Stimulated activated memory B cell treated with anti-CD40 and anti-IgM and Interleukin-4, amounts not matched to agents 10 μg/mL and 1 μg/mL and 100 μg/mL, for 72 hours (primary cell): Measurements from ENCODE around the gene HERPUD1.
"Not testable (repeated sequence)": the region's sequence is repeated elsewhere in the genome, so short reads cannot be mapped to it uniquely, and the experiment has no call there.

Experiments used
- ATAC-seq: fragments of 150-1000 bp; cut with Tn5 transposase; 2 replicates; pipeline ENCODE4 v1.10.0; 2021
- H3K27ac Mint-ChIP-seq: one replicate; pipeline ENCODE4 v1.8.0; 2022; ENCODE audit warnings: mild to moderate bottlenecking, mixed read lengths
- H3K27me3 Mint-ChIP-seq: one replicate; pipeline ENCODE4 v1.8.0; 2022; ENCODE audit warnings: mixed read lengths
- H3K36me3 Mint-ChIP-seq: one replicate; pipeline ENCODE4 v1.8.0; 2022; ENCODE audit warnings: mixed read lengths
- H3K4me1 Mint-ChIP-seq: one replicate; pipeline ENCODE4 v1.8.0; 2022; ENCODE audit warnings: mixed read lengths
- H3K4me3 Mint-ChIP-seq: one replicate; pipeline ENCODE4 v1.8.0; 2022; ENCODE audit warnings: mild to moderate bottlenecking, moderate library complexity, mixed read lengths
- H3K9me3 Mint-ChIP-seq: one replicate; pipeline ENCODE4 v1.8.0; 2022; ENCODE audit warnings: mixed read lengths

Gene HERPUD1

DNA sequence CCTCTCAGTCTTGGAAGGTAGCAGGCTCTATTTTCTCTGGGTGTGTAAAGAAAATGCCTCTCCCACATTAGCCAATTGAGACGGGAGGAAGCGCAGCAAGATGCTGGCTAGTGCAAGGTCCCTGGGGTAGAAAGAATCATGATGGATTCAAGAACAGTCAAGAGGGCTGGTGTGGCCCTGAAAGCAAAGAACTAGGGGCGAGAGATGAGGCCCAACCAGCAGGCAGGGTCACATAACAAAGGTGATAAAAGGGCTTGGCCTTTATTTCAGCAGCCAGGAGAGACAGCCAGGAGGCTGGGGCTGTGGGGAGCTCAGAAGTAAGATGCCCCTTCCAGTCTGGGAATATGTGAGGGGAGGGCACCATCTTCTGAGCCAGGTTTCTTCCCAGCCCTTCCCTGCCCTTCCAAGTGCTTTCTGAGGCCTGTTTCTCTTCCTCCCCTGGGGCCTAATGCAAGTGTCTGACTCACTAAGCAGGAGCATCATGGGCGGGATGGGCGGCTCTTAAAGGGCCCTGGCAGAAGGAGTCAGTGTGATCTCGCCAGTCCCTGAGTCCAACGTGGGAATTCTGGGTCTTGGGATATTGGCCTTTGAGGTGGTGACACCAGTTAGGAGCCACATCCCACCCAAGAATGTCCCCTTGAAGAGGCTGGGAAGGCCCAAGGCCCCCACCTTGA is 53.5 kb downstream of the HERPUD1 start:
- no peak for ATAC-seq
- peak overlapping the region; percentile 6 for H3K4me3 Mint-ChIP-seq
- H3K9me3 Mint-ChIP-seq, result no peaks in the 10 kb centered on the region
- no peaks in the 10 kb centered on the region for H3K27me3 Mint-ChIP-seq
- peak overlapping the region; percentile 99 for H3K27ac Mint-ChIP-seq
- H3K36me3 Mint-ChIP-seq, result peaks cover 54% of the 10 kb centered on the region
- peaks cover 92% of the 10 kb centered on the region for H3K4me1 Mint-ChIP-seq

DNA sequence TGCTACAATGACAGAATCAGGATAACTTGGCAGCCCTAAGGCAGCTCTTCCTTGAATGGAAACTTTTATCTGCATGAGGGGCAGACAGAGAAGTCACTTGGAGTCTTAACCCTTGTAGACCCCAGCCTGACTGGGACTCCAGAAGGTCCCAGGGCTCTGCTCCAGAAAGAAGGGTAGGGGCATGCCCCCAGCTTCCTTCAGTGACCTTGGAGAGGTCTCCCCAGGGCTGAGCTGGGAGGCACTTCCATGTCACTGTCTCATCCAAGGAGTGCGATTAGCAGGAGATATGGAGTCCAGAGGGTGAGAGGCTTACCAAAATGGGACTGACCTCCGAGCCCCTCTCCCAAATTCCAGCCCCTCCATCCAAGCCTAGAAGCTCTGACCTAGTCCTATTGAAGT is 54.0 kb downstream of the HERPUD1 start:
- Mint-ChIP-seq H3K27ac (peak overlapping the region; percentile 99), H3K9me3 (no peaks in the 10 kb centered on the region), H3K27me3 (no peaks in the 10 kb centered on the region), H3K4me1 (peaks cover 92% of the 10 kb centered on the region), H3K4me3 (no peak overlapping the region), H3K36me3 (peaks cover 56% of the 10 kb centered on the region)
- no peak for ATAC-seq

DNA sequence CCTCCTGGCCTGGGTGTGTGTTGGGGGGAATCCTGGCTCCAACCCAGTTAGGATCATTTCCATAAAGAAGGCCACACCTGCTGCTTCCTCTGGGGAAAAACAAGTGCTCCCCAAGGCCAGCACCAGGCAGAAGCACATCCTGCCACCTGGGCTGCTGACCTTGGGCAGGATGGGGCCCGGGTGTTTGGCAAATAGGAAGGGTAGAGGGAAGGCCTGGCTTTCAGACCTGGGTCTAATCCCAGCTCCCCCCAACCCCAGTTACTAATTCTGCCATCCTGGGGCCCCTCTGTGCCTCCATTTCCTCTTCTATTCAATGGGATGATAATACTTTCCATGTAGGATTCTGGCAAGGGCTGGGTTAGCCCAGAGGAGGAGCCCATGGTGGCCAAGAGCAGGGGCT is 54.4 kb downstream of the HERPUD1 start:
- Mint-ChIP-seq H3K9me3 (no peaks in the 10 kb centered on the region), H3K4me1 (peaks cover 88% of the 10 kb centered on the region), H3K4me3 (no peak overlapping the region), H3K27me3 (no peaks in the 10 kb centered on the region), H3K36me3 (peaks cover 54% of the 10 kb centered on the region), H3K27ac (peak overlapping the region; percentile 99)
- ATAC-seq, result no peak

DNA sequence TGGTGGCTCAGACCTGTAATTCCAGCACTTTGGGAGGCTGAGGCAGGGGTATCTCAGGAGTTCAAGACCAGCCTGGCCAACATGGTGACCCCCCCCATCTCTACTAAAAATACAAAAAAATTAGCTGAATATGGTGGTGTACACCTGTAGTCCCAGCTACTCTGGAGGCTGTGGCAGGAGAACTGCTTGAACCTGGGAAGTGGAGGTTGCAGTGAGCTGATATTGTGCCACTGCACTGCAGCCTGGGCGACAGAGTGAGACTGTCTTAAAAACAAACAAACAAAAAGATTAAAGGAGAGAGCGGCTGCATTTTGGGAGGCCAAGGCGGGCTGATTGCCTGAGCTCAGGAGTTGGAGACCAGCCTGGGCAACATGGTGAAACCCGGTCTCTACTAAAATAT is 55.0 kb downstream of the HERPUD1 start:
- H3K9me3 Mint-ChIP-seq, H3K27me3 Mint-ChIP-seq, ATAC-seq: not testable (repeated sequence)
- Mint-ChIP-seq H3K4me3 (peak overlapping the region; percentile 95), H3K36me3 (peaks cover 54% of the 10 kb centered on the region), H3K27ac (peak overlapping the region; percentile 99), H3K4me1 (peaks cover 88% of the 10 kb centered on the region)

DNA sequence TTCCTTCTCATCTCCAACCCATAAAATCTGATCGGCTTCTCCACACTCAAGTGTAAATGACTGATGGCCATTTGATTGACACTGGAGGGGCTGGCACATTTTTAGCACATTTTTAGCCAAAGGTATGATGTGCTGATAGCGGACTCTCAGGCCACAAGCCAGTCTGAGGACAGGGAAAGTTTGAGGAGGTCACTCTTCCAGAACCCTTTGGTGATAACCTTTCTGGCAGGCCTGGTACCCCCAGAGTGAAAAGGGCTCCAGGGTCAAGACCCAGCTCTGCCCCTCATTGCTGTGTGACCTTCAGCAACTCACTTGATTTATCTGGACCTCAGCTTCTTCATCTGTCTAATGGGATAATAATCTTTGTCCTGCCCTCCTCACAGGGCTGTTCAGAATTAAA is 55.8 kb downstream of the HERPUD1 start:
- Mint-ChIP-seq H3K9me3 (no peaks in the 10 kb centered on the region), H3K4me3 (peak overlapping the region; percentile 95), H3K27me3 (no peaks in the 10 kb centered on the region), H3K27ac (peak overlapping the region; percentile 99), H3K36me3 (peaks cover 50% of the 10 kb centered on the region), H3K4me1 (peaks cover 83% of the 10 kb centered on the region)
- ATAC-seq, result no peak

DNA sequence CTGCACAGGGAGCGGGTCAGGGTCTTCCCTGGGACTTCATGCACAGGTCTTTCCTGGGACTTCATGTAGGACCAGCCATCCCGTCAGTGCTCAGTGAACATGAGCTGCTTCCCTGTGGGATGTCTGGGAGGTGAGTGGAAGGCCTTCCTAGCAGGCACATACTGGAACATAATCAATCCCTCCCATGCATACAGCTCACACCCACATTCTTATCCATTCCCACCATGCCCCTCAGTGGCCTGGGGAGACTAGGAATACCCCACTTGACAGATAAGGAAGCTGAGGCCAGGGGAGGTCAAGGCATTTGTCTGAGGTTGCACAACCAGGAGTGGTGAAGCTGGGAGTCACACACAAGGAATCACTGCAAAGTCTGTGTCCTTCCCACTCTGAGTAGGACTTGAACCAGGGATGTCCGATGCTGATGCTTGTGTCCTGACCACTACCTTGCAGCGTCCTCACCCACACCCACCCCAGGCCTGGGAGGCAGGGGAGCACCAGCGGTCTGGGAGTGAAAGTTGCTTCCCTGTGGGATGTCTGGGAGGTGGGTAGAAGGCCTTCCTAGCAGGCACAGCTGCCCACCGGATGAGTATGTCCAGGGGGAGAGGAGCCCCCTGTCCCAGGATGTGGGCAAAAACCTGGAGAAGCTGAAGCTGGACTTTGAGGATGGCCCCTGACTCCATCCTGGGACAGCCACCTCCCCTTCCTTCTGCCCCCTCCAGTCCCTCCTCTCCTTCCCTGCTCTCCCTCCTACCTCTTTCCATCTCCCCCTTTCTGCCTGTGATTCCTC is 56.4 kb downstream of the HERPUD1 start:
- H3K4me1 Mint-ChIP-seq, result peaks cover 82% of the 10 kb centered on the region
- no peaks in the 10 kb centered on the region for H3K27me3 Mint-ChIP-seq
- ATAC-seq, result no peak

DNA sequence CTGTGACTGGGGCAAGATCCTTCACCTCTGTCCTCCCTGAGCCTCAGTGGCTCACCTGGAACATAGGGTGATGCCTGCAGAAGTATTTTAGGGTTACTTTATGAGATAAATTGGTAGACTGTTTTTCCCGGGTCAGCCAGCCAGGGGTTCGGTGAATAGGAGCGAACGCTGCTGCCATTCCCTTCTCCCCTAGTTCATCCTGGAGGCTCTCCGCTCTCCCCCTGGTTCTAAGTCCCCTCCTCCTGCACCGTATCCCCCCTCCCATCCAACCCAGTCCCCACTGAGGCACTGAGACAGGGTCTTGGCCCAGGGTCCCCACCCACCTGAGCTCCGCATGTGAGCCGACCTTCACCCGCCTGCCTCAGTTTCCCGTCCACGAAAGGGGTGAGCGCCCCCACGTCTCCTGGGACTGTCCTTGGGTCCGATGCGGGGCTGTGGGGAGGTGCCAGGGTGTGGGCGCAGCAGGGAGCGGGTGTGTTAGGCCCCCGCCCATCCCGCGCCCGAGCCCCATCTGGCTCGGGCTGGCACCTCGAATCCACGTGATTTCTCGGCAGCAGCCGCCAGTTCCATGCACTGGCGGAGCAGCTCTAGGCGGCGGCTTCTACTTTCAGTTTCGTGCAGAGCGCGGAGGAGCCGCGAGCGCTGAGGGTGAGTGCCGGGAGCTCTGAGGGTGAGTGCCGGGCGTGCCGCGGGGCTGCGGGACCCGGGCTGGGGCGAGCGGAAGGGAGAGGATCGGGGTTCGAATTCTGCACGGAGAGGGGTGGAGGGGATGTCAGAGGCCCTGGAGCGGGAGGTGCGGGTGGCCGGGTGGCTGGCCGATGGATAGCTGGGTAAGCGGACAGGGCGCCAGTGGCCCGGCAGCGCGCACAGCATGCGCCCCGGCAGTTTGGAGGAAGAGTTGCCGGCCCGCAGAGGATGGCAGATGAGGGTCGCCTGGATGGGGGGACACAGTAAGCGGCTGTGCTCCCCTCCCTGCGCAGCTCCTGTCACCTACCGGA is 57.3 kb downstream of the HERPUD1 start, which contains the start of gene NLRC5:
NLRC5 (plus strand) TSS at position 610 of the 998 bp plus-strand sequence. CDS start 31,156 bp downstream, outside the sequence.
- peak within 1 kb of the TSS; percentile 95 for H3K4me3 Mint-ChIP-seq
- peak; percentile 94 for ATAC-seq
- H3K9me3 Mint-ChIP-seq, result no peaks in the 10 kb centered on the region
- H3K36me3 Mint-ChIP-seq, result peaks cover 54% of the 10 kb centered on the region
- H3K27ac Mint-ChIP-seq, result peak within 1 kb of the TSS; percentile 99
- no peaks in the 10 kb centered on the region for H3K27me3 Mint-ChIP-seq
- H3K4me1 Mint-ChIP-seq, result peaks cover 82% of the 10 kb centered on the region

More for the DNA sequence above, 56.4 kb downstream of the HERPUD1 start:
- no peaks in the 10 kb centered on the region for H3K9me3 Mint-ChIP-seq
- peak overlapping the region; percentile 95 for H3K4me3 Mint-ChIP-seq
- H3K27ac Mint-ChIP-seq, result peak overlapping the region; percentile 99
- peaks cover 50% of the 10 kb centered on the region for H3K36me3 Mint-ChIP-seq

DNA sequence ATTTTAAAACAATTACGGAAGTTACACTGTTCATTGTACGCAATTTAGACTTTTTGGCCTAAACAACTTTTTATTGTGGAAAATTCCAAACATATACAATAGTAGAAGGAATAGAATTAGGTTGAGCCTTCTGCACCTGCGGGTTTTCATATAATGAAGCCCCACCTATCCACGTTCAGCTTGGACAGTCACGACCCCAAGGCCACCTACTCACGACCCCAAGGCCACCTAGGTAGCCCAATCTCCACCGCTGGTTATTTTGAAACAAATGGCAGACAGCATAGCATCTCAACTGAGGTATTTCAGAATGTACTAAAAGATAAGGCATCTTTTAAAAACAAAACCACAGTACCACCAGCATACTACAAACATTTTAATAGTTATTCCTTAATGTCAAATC is 58.0 kb downstream of the HERPUD1 start:
- Mint-ChIP-seq H3K4me1 (peaks cover 82% of the 10 kb centered on the region), H3K27me3 (no peaks in the 10 kb centered on the region), H3K27ac (peak overlapping the region; percentile 99), H3K9me3 (no peaks in the 10 kb centered on the region), H3K4me3 (peak overlapping the region; percentile 95), H3K36me3 (peaks cover 53% of the 10 kb centered on the region)
- ATAC-seq, result peak; percentile 25

DNA sequence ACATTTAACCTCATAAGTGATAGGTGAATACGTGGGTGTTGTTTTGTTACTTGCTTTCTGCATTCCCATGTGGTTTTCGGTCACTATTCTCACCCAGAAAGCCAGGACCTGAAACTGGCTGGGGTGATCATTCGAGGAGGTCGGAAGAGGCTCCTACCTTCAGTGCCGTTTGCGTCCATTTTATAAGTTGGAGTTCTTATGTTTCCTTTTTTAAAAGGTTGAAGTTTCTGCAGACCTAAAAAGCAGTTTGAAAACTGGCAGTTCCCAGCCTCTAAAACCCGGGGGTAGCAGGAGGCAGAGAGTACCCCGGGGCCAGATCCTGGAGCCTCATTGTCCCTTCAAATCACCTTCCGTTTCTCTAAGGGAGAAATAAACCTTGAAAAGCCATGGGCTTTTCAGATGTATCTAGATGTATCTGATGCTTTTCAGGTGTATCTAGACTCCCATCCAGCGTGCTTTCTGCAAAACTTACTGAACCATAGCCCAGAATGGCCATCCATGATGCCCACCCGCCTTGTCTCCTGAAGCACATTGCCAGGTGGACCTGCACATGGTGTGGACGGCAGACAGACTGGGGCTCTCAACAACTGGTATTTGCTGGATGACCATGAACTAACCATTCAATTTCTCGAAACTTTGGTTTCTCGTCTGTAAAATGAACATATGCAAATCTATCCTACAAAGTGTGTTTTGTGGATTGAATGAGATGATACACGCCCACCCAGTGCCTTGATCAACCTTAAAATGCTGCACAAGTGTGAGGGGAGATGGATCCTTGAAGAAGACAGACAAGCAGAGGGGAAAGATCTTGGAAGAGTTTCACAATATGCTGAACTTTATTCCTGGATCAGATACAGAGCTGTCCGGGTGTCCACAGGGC is 58.7 kb downstream of the HERPUD1 start:
- Mint-ChIP-seq H3K9me3 (no peaks in the 10 kb centered on the region), H3K4me3 (peak overlapping the region; percentile 95), H3K27ac (peak overlapping the region; percentile 99), H3K36me3 (peaks cover 56% of the 10 kb centered on the region), H3K27me3 (no peaks in the 10 kb centered on the region), H3K4me1 (peaks cover 82% of the 10 kb centered on the region)
- no peak for ATAC-seq

DNA sequence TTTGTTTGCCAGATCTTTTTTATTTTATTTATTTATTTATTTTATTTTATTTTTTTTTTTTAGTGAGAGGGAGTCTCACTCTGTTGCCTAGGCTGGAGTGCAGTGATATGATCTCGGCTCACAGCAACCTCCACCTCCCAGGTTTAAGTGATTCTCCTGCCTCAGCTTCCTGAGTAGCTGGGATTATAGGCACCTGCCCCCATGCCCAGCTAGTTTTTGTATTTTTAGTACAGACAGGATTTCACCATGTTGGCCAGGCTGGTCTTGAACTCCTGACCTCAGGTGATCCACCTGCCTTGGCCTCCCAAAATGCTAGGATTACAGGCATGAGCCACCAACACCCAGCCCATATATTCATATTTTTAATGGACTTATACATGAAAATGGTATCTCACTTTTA is 60.5 kb downstream of the HERPUD1 start:
- H3K27me3 Mint-ChIP-seq, H3K9me3 Mint-ChIP-seq, ATAC-seq: not testable (repeated sequence)
- H3K27ac Mint-ChIP-seq, result peak overlapping the region; percentile 99
- H3K4me1 Mint-ChIP-seq, result peaks cover 77% of the 10 kb centered on the region
- peaks cover 64% of the 10 kb centered on the region for H3K36me3 Mint-ChIP-seq
- peak overlapping the region; percentile 48 for H3K4me3 Mint-ChIP-seq

DNA sequence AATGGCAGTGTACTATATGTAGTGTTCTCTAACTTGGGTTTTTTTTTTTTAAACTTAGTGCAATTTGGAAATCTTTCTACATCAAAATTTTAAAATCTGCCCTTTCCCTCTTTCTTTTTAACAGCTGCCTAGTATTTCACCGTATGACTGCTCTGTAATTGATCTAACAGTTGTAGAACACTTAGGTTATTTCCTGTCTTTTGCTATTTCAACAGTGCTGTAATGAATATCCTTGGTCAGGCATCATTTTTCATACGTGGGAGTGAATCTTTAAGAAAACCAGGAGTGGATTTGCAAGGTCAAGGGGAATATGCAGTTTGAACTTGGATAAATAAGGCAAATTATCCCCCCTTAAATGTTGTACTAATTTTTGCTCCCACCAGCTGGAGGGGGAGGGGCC is 61.3 kb downstream of the HERPUD1 start:
- H3K4me3 Mint-ChIP-seq, result peak overlapping the region; percentile 67
- H3K9me3 Mint-ChIP-seq, result no peaks in the 10 kb centered on the region
- H3K36me3 Mint-ChIP-seq, result peaks cover 62% of the 10 kb centered on the region
- H3K27me3 Mint-ChIP-seq, result no peaks in the 10 kb centered on the region
- peak overlapping the region; percentile 66 for H3K27ac Mint-ChIP-seq
- no peak for ATAC-seq
- H3K4me1 Mint-ChIP-seq, result peaks cover 76% of the 10 kb centered on the region

DNA sequence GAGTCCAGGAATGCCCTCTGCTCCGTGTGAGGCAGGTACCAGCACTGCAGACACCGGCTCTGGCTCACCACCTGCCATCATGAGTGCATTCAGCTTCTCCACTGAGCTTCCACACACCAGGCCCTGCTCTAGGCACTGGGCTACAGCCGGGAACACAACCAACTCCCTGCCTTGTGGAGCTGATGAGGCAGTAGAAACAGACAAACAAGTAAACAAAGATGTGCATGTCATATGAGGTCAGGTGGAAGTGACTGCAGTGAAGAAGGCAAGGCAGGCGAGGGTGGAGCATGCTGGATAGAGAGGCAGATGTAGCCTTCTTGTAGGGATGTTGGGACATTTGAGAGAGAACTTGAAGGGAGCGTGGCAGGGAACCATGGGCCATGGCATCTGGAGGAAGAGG is 62.4 kb downstream of the HERPUD1 start:
- H3K27me3 Mint-ChIP-seq, result no peaks in the 10 kb centered on the region
- H3K4me1 Mint-ChIP-seq, result peaks cover 77% of the 10 kb centered on the region
- H3K9me3 Mint-ChIP-seq, result no peaks in the 10 kb centered on the region
- peak overlapping the region; percentile 67 for H3K4me3 Mint-ChIP-seq
- H3K27ac Mint-ChIP-seq, result peak overlapping the region; percentile 66
- ATAC-seq, result no peak
- peaks cover 61% of the 10 kb centered on the region for H3K36me3 Mint-ChIP-seq
